SK-N-MC (cell line): Measurements from ENCODE around the gene TRPM2.

Experiments
- EZH2 ChIP-seq: fragments of 200-600 bp; sonication (generic); IDR thresholded peaks from one replicate; pipeline ENCODE4 v1.6.1; 2017; ENCODE audit warnings: antibody characterized with exemption
- FOXP2 ChIP-seq: optimal IDR thresholded peaks from 2 replicates; pipeline ENCODE3; 2011; ENCODE audit warnings: mild to moderate bottlenecking, moderate library complexity; ENCODE audit not compliant: insufficient read depth; ENCODE audit errors: extremely low read length, control extremely low read depth
- POLR2AphosphoS5 ChIP-seq: IDR thresholded peaks from 2 replicates; pipeline ENCODE4 v1.6.1; 2012; ENCODE audit warnings: mild to moderate bottlenecking, low read depth, low read length, borderline replicate concordance

- no peak for TF ChIP-seq EZH2
- no peak for TF ChIP-seq POLR2AphosphoS5
- TF ChIP-seq FOXP2, result no peak
Observed at GRCh38 chr21:44375761-44376241, 22.4 kb downstream of the TRPM2 start.
